Thyroid gland (tissue), 4 donors: ENCODE measurements around the gene NUAK1.

Experiments used
- POLR2A ChIP-seq, 2 donors: fragments of 450-650 bp; IDR thresholded peaks; one replicate each; pipeline ENCODE4 v1.6.1; 2017; ENCODE audit warnings: antibody characterized with exemption in 2 of 2, mild to moderate bottlenecking in 2 of 2, moderate library complexity in 1 of 2
- TF ChIP-seq, protein P1 (sequence below), 6 experiments: fragments of 200-600 bp in 3 of 6; fragments of 450-650 bp in 3 of 6; sonication (generic) in 3 of 6; IDR thresholded peaks; one replicate each; pipeline ENCODE4 v1.5.1; 2016 to 2019; ENCODE audit warnings: antibody characterized with exemption in 6 of 6, mild to moderate bottlenecking in 2 of 6, inconsistent platforms in 1 of 6, moderate library complexity in 1 of 6

DNA sequence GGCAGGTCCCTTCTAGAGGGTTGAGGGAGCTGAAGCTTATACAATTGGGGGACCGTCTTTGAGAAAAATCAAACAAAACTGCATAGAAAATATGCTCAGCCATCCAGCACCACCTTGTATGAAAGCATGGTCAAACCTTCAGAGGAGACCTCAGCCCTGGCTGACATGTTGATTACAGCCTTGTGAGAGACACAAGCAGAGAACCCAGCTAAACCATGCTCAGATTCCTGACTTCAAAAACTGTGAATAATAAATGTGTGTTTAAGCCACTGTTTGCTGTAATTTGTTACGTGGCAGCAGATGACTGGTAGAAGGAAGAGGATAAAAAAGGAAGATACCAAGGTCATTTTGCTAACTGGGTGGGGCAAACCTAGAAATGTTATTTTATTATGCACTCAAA is 115.7 kb downstream of the NUAK1 start:
- TF ChIP-seq, protein P1, sequence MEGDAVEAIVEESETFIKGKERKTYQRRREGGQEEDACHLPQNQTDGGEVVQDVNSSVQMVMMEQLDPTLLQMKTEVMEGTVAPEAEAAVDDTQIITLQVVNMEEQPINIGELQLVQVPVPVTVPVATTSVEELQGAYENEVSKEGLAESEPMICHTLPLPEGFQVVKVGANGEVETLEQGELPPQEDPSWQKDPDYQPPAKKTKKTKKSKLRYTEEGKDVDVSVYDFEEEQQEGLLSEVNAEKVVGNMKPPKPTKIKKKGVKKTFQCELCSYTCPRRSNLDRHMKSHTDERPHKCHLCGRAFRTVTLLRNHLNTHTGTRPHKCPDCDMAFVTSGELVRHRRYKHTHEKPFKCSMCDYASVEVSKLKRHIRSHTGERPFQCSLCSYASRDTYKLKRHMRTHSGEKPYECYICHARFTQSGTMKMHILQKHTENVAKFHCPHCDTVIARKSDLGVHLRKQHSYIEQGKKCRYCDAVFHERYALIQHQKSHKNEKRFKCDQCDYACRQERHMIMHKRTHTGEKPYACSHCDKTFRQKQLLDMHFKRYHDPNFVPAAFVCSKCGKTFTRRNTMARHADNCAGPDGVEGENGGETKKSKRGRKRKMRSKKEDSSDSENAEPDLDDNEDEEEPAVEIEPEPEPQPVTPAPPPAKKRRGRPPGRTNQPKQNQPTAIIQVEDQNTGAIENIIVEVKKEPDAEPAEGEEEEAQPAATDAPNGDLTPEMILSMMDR (IDR thresholded peaks at IDR 0.05) = no peak
- TF ChIP-seq POLR2A (IDR thresholded peaks at IDR 0.05) = no peak
